IMR-90 (cell line): ENCODE measurements around the gene TAF11L6. TPM values are rescaled to one million over a fixed set of nuclear protein-coding genes. Genes with fewer than 3 reads are reported as not detected.
"Not testable (repeated sequence)": the region's sequence is repeated elsewhere in the genome, so short reads cannot be mapped to it uniquely, and the experiment has no call there.

Source experiments
- ATAC-seq: fragments of 200-7000 bp; cut with Tn5 transposase; 2 replicates; pipeline ENCODE4 v1.9.1; 2020; ENCODE audit warnings: low read depth, mild to moderate bottlenecking, moderate library complexity
- BruUV-seq: library from RNA; stranded (reverse); fragments of 400-500 nt; replicated peaks from 2 replicates; lab custom pipeline; 2021; lab: Mats Ljungman, UMichigan
- CTCF ChIA-PET: fragments of 300-600 bp; formaldehyde crosslinking; extraction: SDS; loops from one replicate; lab custom pipeline; 2021; ENCODE audit warnings: antibody characterized with exemption; lab: Yijun Ruan, JAX
- POLR2A ChIA-PET: fragments of 300-600 bp; sonication (Branson Sonifier 250); formaldehyde crosslinking; loops from one replicate; lab custom pipeline; 2022; ENCODE audit warnings: antibody characterized with exemption; ENCODE audit not compliant: unreplicated experiment; lab: Charles Lee
- DNase-seq: peaks from one replicate; pipeline ENCODE4 v3.0.0; 2013
- H2AFZ ChIP-seq: replicated peaks from 2 replicates; pipeline ENCODE3; 2013; ENCODE audit warnings: low read length, mild to moderate bottlenecking; ENCODE audit not compliant: poor library complexity
- H2AK5ac ChIP-seq: 2 replicates; pipeline ENCODE4 v1.6.1; 2013; ENCODE audit warnings: low read depth, low read length, inconsistent platforms
- H2AK9ac ChIP-seq: replicated peaks from 2 replicates; pipeline ENCODE3; 2013; ENCODE audit warnings: mild to moderate bottlenecking, low read depth, low read length, moderate library complexity; ENCODE audit not compliant: poor library complexity
- H2BK120ac ChIP-seq: 2 replicates; pipeline ENCODE4 v1.6.1; 2013; ENCODE audit warnings: low read depth, low read length, inconsistent platforms
- H2BK15ac ChIP-seq: 3 replicates; pipeline ENCODE4 v1.6.1; 2013; ENCODE audit warnings: low read depth, low read length, inconsistent platforms
- H2BK20ac ChIP-seq: 2 replicates; pipeline ENCODE4 v1.6.1; 2013; ENCODE audit warnings: low read depth, mild to moderate bottlenecking, inconsistent platforms, low read length, moderate library complexity
- H2BK5ac ChIP-seq: 2 replicates; pipeline ENCODE4 v1.6.1; 2013; ENCODE audit warnings: mild to moderate bottlenecking, low read depth, low read length, inconsistent platforms; ENCODE audit not compliant: poor library complexity, severe bottlenecking
- H3K14ac ChIP-seq: replicated peaks from 2 replicates; pipeline ENCODE4 v1.6.1; 2013; ENCODE audit warnings: low read depth, low read length, inconsistent platforms
- H3K18ac ChIP-seq: 2 replicates; pipeline ENCODE4 v1.6.1; 2013; ENCODE audit warnings: low read depth, low read length, control low read depth
- H3K23ac ChIP-seq: 2 replicates; pipeline ENCODE4 v1.6.1; 2013; ENCODE audit warnings: low read depth, low read length, inconsistent platforms
- H3K27ac ChIP-seq: 2 replicates; pipeline ENCODE4 v1.5.1; 2013; ENCODE audit warnings: mild to moderate bottlenecking, control low read depth, low read length; ENCODE audit not compliant: insufficient read depth
- H3K27me3 ChIP-seq: 2 replicates; pipeline ENCODE4 v1.6.1; 2013; ENCODE audit warnings: low read length; ENCODE audit not compliant: control insufficient read depth, insufficient read depth
- H3K36me3 ChIP-seq: 2 replicates; pipeline ENCODE4 v1.6.1; 2013; ENCODE audit warnings: low read length, mixed read lengths; ENCODE audit not compliant: control insufficient read depth, insufficient read depth
- H3K4ac ChIP-seq: 2 replicates; pipeline ENCODE4 v1.6.1; 2013; ENCODE audit warnings: low read depth, low read length, inconsistent platforms
- H3K4me1 ChIP-seq: 2 replicates; pipeline ENCODE4 v1.6.1; 2013; ENCODE audit warnings: low read length, mixed read lengths; ENCODE audit not compliant: control insufficient read depth, insufficient read depth
- H3K4me2 ChIP-seq: 2 replicates; pipeline ENCODE4 v1.6.1; 2013; ENCODE audit warnings: low read depth, mild to moderate bottlenecking, control low read depth, low read length, moderate library complexity
- H3K4me3 ChIP-seq: 2 replicates; pipeline ENCODE4 v1.5.1; 2013; ENCODE audit warnings: low read depth, mild to moderate bottlenecking, control low read depth, low read length, moderate library complexity; ENCODE audit not compliant: insufficient read depth
- H3K56ac ChIP-seq: 2 replicates; pipeline ENCODE4 v1.6.1; 2013; ENCODE audit warnings: low read length, inconsistent platforms; ENCODE audit not compliant: insufficient read depth; ENCODE audit errors: extremely low read depth
- H3K79me1 ChIP-seq, 2 experiments: 2 replicates each; pipeline ENCODE4 v1.6.1; 2013; ENCODE audit warnings: low read length in 2 of 2, inconsistent platforms in 1 of 2, low read depth in 1 of 2
- H3K9ac ChIP-seq: 2 replicates; pipeline ENCODE4 v1.6.1; 2013; ENCODE audit warnings: low read depth, low read length, control low read depth
- H3K9me1 ChIP-seq: 2 replicates; pipeline ENCODE4 v1.6.1; 2013; ENCODE audit warnings: low read length, inconsistent platforms; ENCODE audit not compliant: insufficient read depth
- H3K9me3 ChIP-seq: 2 replicates; pipeline ENCODE4 v1.6.1; 2013; ENCODE audit warnings: low read length; ENCODE audit not compliant: control insufficient read depth, insufficient read depth
- H4K20me1 ChIP-seq: 2 replicates; pipeline ENCODE4 v1.6.1; 2013; ENCODE audit warnings: low read length, inconsistent platforms; ENCODE audit not compliant: insufficient read depth
- H4K5ac ChIP-seq: 2 replicates; pipeline ENCODE4 v1.6.1; 2013; ENCODE audit warnings: mild to moderate bottlenecking, low read depth, low read length, control low read depth
- H4K8ac ChIP-seq, 2 experiments: 2 replicates each; pipeline ENCODE4 v1.6.1; 2013; ENCODE audit warnings: low read depth in 2 of 2, low read length in 2 of 2, control low read depth in 1 of 2, inconsistent platforms in 1 of 2
- H4K91ac ChIP-seq: 2 replicates; pipeline ENCODE4 v1.6.1; 2013; ENCODE audit warnings: low read depth, low read length, inconsistent platforms; ENCODE audit not compliant: insufficient read depth
- WGBS, 2 experiments: methylation state at CpG; one replicate each; pipeline versions ENCODE4 v1.1.5 to v1.1.7; 2013; ENCODE audit warnings: missing lambda C conversion rate in 2 of 2; ENCODE audit not compliant: insufficient read length in 1 of 2; ENCODE audit errors: extremely low coverage in 2 of 2; 5-methylcytosine and 5-hydroxymethylcytosine counted together
- dilution Hi-C: fragments of 300-500 bp; cut with HindIII; formaldehyde crosslinking; loops from one replicate; pipeline ENCODE4 v1.14.3; 2018; ENCODE audit warnings: low sequenced_read_pairs; ENCODE audit not compliant: unreplicated experiment
- in situ Hi-C: fragments of 300-500 bp; cut with MboI; formaldehyde crosslinking; loops from 3 replicates; pipeline ENCODE4 v1.14.3; 2019; ENCODE audit warnings: low sequenced_read_pairs, inconsistent platforms, mixed read lengths
- intact Hi-C: fragments of 100-400 bp; cut with micrococcal nuclease; formaldehyde crosslinking; loops from 2 replicates; pipeline ENCODE4 v1.10.0; 2022
- polyA plus RNA-seq, 3 experiments: library from polyadenylated mRNA; depleted of rRNA; stranded (reverse); fragments of >200 nt; gene quantifications; 2 replicates each; pipeline ENCODE4 v1.2.3, GENCODE V29; 2012; ENCODE audit warnings: low replicate concordance in 1 of 3
- total RNA-seq: library from RNA; depleted of rRNA; stranded (reverse); fragments of >200 nt; gene quantifications from 2 replicates; pipeline ENCODE4 v1.2.3, GENCODE V29; 2012

The TAF11L6 gene
- total and polyA plus RNA-seq, 2 of the 4 experiments (the other 2 are of a cell fraction): not detected

DNA sequence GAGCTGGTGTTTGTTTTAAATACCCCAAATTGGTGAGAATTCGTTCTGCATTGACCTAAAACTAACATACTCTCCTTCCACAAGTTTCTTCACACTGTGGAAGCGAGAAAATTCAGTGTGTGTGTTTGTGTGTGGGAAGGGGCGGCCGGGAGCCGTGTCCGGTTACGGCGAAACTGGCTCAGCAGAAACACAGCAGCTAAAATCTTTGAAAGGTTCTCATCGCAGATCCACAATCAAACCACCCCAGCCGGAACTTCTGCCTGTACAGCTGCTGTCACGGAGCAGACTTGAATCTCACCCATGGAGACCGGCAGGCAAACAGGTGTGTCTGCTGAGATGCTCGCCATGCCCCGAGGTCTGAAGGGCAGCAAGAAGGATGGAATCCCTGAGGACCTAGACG lies 7.0 kb upstream of the TAF11L6 start, which contains the start of gene TAF11L4:
Gene TAF11L4 (plus strand): TSS at position 301 of the 400 bp plus-strand sequence.
- H3K9me3 ChIP-seq, H3K14ac ChIP-seq, H3K27ac ChIP-seq, CTCF ChIA-PET, ATAC-seq, H2BK5ac ChIP-seq, H3K23ac ChIP-seq, H3K27me3 ChIP-seq, in situ Hi-C loops, H3K9me1 ChIP-seq, H4K5ac ChIP-seq, H3K4ac ChIP-seq, H2AK9ac ChIP-seq, H3K36me3 ChIP-seq, BruUV-seq, H2AFZ ChIP-seq, H3K9ac ChIP-seq, H3K4me2 ChIP-seq, dilution Hi-C loops, H2BK120ac ChIP-seq, H2AK5ac ChIP-seq, H2BK15ac ChIP-seq, H3K56ac ChIP-seq, H3K18ac ChIP-seq, DNase-seq, H3K79me1 ChIP-seq, POLR2A ChIA-PET, H3K4me3 ChIP-seq, H2BK20ac ChIP-seq, H4K20me1 ChIP-seq, H4K8ac ChIP-seq, intact Hi-C loops, H4K91ac ChIP-seq, H3K4me1 ChIP-seq: not testable (repeated sequence)
- no CpG with 5 or more reads among the region's 15 CpGs for WGBS, 2 experiments

GRCh38 chr5:17524935-17525334 lies 3.5 kb upstream of the TAF11L6 start, which contains the start of gene TAF11L5:
Gene TAF11L5 (plus strand): TSS chr5:17525235.
- H4K8ac ChIP-seq, H4K5ac ChIP-seq, H3K9me3 ChIP-seq, H2BK20ac ChIP-seq, H3K4me2 ChIP-seq, H3K4ac ChIP-seq, H4K20me1 ChIP-seq, H3K4me1 ChIP-seq, H3K27me3 ChIP-seq, H3K4me3 ChIP-seq, dilution Hi-C loops, BruUV-seq, H2AFZ ChIP-seq, H3K18ac ChIP-seq, H3K27ac ChIP-seq, H2BK5ac ChIP-seq, H3K56ac ChIP-seq, H2AK5ac ChIP-seq, DNase-seq, CTCF ChIA-PET, H3K79me1 ChIP-seq, intact Hi-C loops, in situ Hi-C loops, H3K23ac ChIP-seq, H2AK9ac ChIP-seq, H2BK15ac ChIP-seq, H3K36me3 ChIP-seq, POLR2A ChIA-PET, ATAC-seq, H3K14ac ChIP-seq, H3K9ac ChIP-seq, H3K9me1 ChIP-seq, H2BK120ac ChIP-seq, H4K91ac ChIP-seq: not testable (repeated sequence)
- no CpG with 5 or more reads among the region's 15 CpGs for whole genome bisulfite sequencing, 2 experiments
